ENCODE measurements around the gene NAA10. TPM values are rescaled to one million over a fixed set of nuclear protein-coding genes. Genes with fewer than 3 reads are reported as not detected.

NAA10 gene
- total RNA-seq, 1 experiment from 2014 or later, result 91.3 TPM

- no peak for DNase-seq
- Histone ChIP-seq H3K27me3 (replicated peaks; ENCODE audit: control insufficient read depth, insufficient read depth, low read length) (no peaks in the 10 kb centered on the region), H3K4me1 (peaks cover 14% of the 10 kb centered on the region; the same call in 1 of the 2 replicates), H3K4me3 (ENCODE audit: low read depth, low read length) (no peak overlapping the region), H3K36me3 (ENCODE audit: control insufficient read depth, insufficient read depth, low read length) (no peaks in the 10 kb centered on the region), H3K9me3 (no peaks in the 10 kb centered on the region)
- TF ChIP-seq, protein P1, sequence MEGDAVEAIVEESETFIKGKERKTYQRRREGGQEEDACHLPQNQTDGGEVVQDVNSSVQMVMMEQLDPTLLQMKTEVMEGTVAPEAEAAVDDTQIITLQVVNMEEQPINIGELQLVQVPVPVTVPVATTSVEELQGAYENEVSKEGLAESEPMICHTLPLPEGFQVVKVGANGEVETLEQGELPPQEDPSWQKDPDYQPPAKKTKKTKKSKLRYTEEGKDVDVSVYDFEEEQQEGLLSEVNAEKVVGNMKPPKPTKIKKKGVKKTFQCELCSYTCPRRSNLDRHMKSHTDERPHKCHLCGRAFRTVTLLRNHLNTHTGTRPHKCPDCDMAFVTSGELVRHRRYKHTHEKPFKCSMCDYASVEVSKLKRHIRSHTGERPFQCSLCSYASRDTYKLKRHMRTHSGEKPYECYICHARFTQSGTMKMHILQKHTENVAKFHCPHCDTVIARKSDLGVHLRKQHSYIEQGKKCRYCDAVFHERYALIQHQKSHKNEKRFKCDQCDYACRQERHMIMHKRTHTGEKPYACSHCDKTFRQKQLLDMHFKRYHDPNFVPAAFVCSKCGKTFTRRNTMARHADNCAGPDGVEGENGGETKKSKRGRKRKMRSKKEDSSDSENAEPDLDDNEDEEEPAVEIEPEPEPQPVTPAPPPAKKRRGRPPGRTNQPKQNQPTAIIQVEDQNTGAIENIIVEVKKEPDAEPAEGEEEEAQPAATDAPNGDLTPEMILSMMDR (IDR thresholded peaks at IDR 0.05; ENCODE audit: insufficient read depth in 1 of 2, low read depth in 1 of 2, low read length in 1 of 2, severe bottlenecking in 1 of 2, unreplicated experiment in 1 of 2), result no peak
- no TSS peak for BruUV-seq (replicated peaks)
- ChIA-PET POLR2A (no interaction called here), CTCF (no interaction called here)
- intact Hi-C loops (cut with micrococcal nuclease; ENCODE audit: unreplicated experiment), result loop anchor here (10.0 kb wide), 1 partner anchor 69 kb away; no protein-coding TSS in a partner anchor
- Mint-ChIP-seq H3K27ac (ENCODE audit: unreplicated experiment) (no peak overlapping the region), H3K36me3 (ENCODE audit: insufficient read depth, unreplicated experiment) (no peaks in the 10 kb centered on the region), H3K4me3 (ENCODE audit: unreplicated experiment) (no peak overlapping the region), H3K9me3 (ENCODE audit: unreplicated experiment) (no peaks in the 10 kb centered on the region), H3K27me3 (ENCODE audit: insufficient read depth, unreplicated experiment) (no peaks in the 10 kb centered on the region), H3K4me1 (ENCODE audit: low read depth, unreplicated experiment) (no peaks in the 10 kb centered on the region)
Measured at GRCh38 chrX:153883163-153883843, 51.5 kb downstream of the NAA10 start.

DNA sequence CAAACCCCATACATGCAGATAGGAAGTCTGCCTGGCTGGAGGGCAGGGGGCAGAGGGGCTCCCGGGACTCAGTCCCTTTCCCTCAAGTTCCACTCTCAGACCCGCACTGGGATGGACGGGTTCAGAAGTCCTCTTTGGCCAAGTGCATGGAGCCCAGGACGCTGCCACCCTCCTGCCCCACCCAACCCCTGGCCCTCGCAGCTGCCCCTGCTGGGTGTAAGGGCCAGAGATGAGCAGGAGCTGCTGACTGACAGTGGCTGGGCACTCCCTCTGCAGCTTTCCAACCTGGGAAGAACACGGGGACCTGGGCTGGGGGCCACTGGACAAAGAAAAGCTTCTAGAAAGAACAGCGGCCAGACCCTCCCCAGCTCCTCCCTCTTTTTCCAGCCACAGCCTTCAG, 52.3 kb downstream of the NAA10 start:
- H3K27ac Mint-ChIP-seq (ENCODE audit: unreplicated experiment), result peak overlapping the region; percentile 67
- H3K27me3 ChIP-seq (replicated peaks; ENCODE audit: control insufficient read depth, insufficient read depth, low read length), result no peaks in the 10 kb centered on the region
- H3K9me3 ChIP-seq, result no peaks in the 10 kb centered on the region
- ChIA-PET POLR2A (no interaction called here), CTCF (no interaction called here)
- H3K4me1 ChIP-seq, result peaks cover 14% of the 10 kb centered on the region; the same call in 1 of the 2 replicates
- H3K27me3 Mint-ChIP-seq (ENCODE audit: insufficient read depth, unreplicated experiment), result no peaks in the 10 kb centered on the region
- DNase-seq, result no peak
- no peaks in the 10 kb centered on the region for H3K36me3 Mint-ChIP-seq (ENCODE audit: insufficient read depth, unreplicated experiment)
- no peaks in the 10 kb centered on the region for H3K36me3 ChIP-seq (ENCODE audit: control insufficient read depth, insufficient read depth, low read length)
- no peaks in the 10 kb centered on the region for H3K9me3 Mint-ChIP-seq (ENCODE audit: unreplicated experiment)
- H3K4me1 Mint-ChIP-seq (ENCODE audit: low read depth, unreplicated experiment), result no peaks in the 10 kb centered on the region
- TF ChIP-seq, protein P1 (IDR thresholded peaks at IDR 0.05; ENCODE audit: insufficient read depth in 1 of 2, low read depth in 1 of 2, low read length in 1 of 2, severe bottlenecking in 1 of 2, unreplicated experiment in 1 of 2), result no peak
- H3K4me3 ChIP-seq (ENCODE audit: low read depth, low read length), result no peak overlapping the region
- no TSS peak for BruUV-seq (replicated peaks)
- intact Hi-C loops (cut with micrococcal nuclease; ENCODE audit: unreplicated experiment), result loop anchor here (10.0 kb wide), 1 partner anchor 68 kb away; no protein-coding TSS in a partner anchor
- H3K4me3 Mint-ChIP-seq (ENCODE audit: unreplicated experiment), result peak overlapping the region; percentile 42

DNA sequence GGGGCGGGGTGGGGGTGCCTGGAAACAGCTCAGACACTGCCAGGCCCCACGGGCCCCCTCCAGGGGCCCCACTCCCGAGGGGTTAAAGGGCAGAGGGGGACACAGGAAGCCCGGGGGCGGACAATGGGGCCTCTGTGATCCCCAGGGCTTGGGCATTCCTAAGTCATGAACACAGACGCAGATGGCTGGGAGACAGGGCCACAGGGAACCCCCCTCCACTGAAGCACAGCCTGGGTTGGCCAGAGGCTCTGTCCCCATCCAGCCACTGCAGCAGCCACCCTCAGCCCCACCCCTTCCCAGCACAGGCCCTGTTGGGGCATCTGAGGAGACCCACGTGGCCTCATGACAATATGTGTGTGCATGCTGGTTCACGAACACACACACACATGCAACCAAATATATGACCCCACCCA, 52.7 kb downstream of the NAA10 start:
- no peaks in the 10 kb centered on the region for H3K27me3 Mint-ChIP-seq (ENCODE audit: insufficient read depth, unreplicated experiment)
- intact Hi-C loops (cut with micrococcal nuclease; ENCODE audit: unreplicated experiment), result loop anchor here (10.0 kb wide), 1 partner anchor 67 kb away; no protein-coding TSS in a partner anchor
- CTCF ChIA-PET, result no interaction called here
- Histone ChIP-seq H3K4me3 (ENCODE audit: low read depth, low read length) (no peak overlapping the region), H3K9me3 (no peaks in the 10 kb centered on the region), H3K4me1 (peaks cover 14% of the 10 kb centered on the region; the same call in 1 of the 2 replicates), H3K27me3 (replicated peaks; ENCODE audit: control insufficient read depth, insufficient read depth, low read length) (no peaks in the 10 kb centered on the region), H3K36me3 (ENCODE audit: control insufficient read depth, insufficient read depth, low read length) (no peaks in the 10 kb centered on the region)
- H3K9me3 Mint-ChIP-seq (ENCODE audit: unreplicated experiment), result no peaks in the 10 kb centered on the region
- TF ChIP-seq, protein P1 (IDR thresholded peaks at IDR 0.05; ENCODE audit: insufficient read depth in 1 of 2, low read depth in 1 of 2, low read length in 1 of 2, severe bottlenecking in 1 of 2, unreplicated experiment in 1 of 2), result no peak
- POLR2A ChIA-PET, result no interaction called here
- peak; percentile 54 to 84 for DNase-seq
- H3K27ac Mint-ChIP-seq (ENCODE audit: unreplicated experiment), result peak overlapping the region; percentile 67
- no TSS peak for BruUV-seq (replicated peaks)
- H3K36me3 Mint-ChIP-seq (ENCODE audit: insufficient read depth, unreplicated experiment), result no peaks in the 10 kb centered on the region
- peak overlapping the region; percentile 42 for H3K4me3 Mint-ChIP-seq (ENCODE audit: unreplicated experiment)
- no peaks in the 10 kb centered on the region for H3K4me1 Mint-ChIP-seq (ENCODE audit: low read depth, unreplicated experiment)
